ENCODE results near the gene PPM1H. TPM values are rescaled to one million over a fixed set of nuclear protein-coding genes. Genes with fewer than 3 reads are reported as not detected.

PPM1H gene
- total RNA-seq, 1 experiment from 2014 or later: 37.1 TPM

DNA sequence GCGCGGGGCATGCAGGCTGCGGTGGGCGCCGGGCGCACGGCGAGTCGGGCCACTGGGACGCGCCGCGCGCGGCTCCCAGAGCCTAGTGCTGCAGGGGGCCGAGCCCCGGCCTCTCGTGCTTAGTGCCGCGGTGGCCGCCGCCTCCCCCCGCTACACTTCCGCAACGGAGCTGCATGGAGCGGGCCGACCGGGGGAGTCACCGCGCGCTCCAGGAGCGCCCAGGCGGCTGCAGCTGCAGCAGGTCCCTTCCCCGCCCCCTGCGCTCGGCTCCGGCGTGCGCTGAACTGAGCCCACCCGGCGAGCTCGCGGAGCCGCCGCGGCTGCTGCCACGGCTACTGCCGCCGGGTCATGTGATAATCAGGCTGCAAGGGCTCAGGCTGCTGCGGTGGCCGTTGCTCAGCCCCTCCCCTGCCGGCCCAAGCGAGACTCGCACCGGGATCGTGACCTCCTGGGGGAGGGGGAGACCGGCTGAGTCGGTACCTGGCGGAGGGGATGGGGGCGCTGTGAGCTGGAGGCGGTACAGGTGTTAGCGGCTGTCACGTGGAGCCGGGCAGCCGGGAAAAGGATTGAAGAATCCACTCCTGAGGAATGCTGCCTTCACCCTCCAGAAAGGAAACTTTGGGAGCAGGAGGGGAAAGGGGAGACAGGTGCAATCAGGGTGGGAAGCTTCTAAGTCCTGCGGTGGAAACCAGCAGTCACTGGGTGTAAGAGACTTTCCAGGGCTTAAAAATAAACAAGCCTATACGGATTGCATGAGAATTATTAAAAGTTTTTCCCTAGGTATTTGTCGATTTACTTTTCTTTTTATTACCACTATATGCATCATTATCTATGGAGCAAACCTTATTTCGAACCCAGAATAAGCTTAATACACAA lies at the start of gene PPM1H (continued):
- TF ChIP-seq, protein P1, sequence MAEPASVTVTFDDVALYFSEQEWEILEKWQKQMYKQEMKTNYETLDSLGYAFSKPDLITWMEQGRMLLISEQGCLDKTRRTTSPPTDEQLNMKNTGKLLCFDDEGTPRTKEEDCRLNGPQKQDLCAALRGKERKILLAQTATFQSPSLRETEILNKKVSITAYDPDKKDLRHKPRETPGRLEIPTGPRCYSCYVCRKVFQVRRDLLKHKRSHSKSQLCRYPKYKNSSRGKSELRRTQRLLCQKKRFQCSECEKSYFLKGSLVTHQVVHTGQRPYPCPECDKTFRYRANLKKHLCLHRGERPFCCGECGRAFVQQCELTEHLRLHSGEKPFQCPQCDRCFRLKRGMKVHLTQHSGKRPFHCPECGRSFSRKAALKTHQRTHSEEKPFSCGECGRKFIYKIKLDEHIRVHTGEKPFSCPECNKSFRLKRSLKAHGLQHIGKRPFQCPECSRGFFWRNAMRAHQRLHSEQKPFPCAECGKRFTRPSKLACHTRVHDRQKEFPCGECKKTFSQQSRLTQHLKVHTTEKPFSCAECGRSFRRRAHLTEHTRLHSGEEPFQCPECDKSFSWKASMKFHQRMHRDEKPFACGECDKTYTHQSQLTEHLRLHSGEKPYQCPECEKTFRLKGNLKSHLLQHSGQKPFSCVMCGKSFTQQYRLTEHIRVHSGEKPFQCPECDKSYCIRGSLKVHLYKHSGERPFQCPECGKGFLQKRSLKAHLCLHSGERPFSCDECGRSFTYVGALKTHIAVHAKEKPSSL (CRISPR knock-in tag; conservative IDR thresholded peaks at IDR 0.05): no peak
- no peak; the same call in 1 of the 2 replicates for TF ChIP-seq ZNF121 (CRISPR knock-in tag; IDR thresholded peaks at IDR 0.05)
- TF ChIP-seq, protein P2, sequence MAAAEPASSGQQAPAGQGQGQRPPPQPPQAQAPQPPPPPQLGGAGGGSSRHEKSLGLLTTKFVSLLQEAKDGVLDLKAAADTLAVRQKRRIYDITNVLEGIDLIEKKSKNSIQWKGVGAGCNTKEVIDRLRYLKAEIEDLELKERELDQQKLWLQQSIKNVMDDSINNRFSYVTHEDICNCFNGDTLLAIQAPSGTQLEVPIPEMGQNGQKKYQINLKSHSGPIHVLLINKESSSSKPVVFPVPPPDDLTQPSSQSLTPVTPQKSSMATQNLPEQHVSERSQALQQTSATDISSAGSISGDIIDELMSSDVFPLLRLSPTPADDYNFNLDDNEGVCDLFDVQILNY (CRISPR knock-in tag; IDR thresholded peaks at IDR 0.05): no peak
- no peak for TF ChIP-seq HMGA2 (CRISPR knock-in tag; IDR thresholded peaks at IDR 0.05)
- 0 out of 2 replicates have a peak, but pooled peaks have one; percentile 76 for TF ChIP-seq TCF7 (CRISPR knock-in tag; IDR thresholded peaks at IDR 0.05; ENCODE audit: low read depth)
- TF ChIP-seq, protein P3, sequence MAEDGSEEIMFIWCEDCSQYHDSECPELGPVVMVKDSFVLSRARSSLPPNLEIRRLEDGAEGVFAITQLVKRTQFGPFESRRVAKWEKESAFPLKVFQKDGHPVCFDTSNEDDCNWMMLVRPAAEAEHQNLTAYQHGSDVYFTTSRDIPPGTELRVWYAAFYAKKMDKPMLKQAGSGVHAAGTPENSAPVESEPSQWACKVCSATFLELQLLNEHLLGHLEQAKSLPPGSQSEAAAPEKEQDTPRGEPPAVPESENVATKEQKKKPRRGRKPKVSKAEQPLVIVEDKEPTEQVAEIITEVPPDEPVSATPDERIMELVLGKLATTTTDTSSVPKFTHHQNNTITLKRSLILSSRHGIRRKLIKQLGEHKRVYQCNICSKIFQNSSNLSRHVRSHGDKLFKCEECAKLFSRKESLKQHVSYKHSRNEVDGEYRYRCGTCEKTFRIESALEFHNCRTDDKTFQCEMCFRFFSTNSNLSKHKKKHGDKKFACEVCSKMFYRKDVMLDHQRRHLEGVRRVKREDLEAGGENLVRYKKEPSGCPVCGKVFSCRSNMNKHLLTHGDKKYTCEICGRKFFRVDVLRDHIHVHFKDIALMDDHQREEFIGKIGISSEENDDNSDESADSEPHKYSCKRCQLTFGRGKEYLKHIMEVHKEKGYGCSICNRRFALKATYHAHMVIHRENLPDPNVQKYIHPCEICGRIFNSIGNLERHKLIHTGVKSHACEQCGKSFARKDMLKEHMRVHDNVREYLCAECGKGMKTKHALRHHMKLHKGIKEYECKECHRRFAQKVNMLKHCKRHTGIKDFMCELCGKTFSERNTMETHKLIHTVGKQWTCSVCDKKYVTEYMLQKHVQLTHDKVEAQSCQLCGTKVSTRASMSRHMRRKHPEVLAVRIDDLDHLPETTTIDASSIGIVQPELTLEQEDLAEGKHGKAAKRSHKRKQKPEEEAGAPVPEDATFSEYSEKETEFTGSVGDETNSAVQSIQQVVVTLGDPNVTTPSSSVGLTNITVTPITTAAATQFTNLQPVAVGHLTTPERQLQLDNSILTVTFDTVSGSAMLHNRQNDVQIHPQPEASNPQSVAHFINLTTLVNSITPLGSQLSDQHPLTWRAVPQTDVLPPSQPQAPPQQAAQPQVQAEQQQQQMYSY (CRISPR knock-in tag; IDR thresholded peaks at IDR 0.05): no peak
- TF ChIP-seq JAZF1 (CRISPR knock-in tag; IDR thresholded peaks at IDR 0.05): no peak
- TF ChIP-seq, protein P4, sequence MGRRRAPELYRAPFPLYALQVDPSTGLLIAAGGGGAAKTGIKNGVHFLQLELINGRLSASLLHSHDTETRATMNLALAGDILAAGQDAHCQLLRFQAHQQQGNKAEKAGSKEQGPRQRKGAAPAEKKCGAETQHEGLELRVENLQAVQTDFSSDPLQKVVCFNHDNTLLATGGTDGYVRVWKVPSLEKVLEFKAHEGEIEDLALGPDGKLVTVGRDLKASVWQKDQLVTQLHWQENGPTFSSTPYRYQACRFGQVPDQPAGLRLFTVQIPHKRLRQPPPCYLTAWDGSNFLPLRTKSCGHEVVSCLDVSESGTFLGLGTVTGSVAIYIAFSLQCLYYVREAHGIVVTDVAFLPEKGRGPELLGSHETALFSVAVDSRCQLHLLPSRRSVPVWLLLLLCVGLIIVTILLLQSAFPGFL (CRISPR knock-in tag; IDR thresholded peaks at IDR 0.05; ENCODE audit: borderline replicate concordance): no peak
- no peak for TF ChIP-seq ZNF416 (CRISPR knock-in tag; IDR thresholded peaks at IDR 0.05)
- TF ChIP-seq, protein P5, sequence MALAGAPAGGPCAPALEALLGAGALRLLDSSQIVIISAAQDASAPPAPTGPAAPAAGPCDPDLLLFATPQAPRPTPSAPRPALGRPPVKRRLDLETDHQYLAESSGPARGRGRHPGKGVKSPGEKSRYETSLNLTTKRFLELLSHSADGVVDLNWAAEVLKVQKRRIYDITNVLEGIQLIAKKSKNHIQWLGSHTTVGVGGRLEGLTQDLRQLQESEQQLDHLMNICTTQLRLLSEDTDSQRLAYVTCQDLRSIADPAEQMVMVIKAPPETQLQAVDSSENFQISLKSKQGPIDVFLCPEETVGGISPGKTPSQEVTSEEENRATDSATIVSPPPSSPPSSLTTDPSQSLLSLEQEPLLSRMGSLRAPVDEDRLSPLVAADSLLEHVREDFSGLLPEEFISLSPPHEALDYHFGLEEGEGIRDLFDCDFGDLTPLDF (CRISPR knock-in tag; IDR thresholded peaks at IDR 0.05): no peak
- no peak for TF ChIP-seq PRRX2 (CRISPR knock-in tag; IDR thresholded peaks at IDR 0.05)
- TF ChIP-seq, protein P6, sequence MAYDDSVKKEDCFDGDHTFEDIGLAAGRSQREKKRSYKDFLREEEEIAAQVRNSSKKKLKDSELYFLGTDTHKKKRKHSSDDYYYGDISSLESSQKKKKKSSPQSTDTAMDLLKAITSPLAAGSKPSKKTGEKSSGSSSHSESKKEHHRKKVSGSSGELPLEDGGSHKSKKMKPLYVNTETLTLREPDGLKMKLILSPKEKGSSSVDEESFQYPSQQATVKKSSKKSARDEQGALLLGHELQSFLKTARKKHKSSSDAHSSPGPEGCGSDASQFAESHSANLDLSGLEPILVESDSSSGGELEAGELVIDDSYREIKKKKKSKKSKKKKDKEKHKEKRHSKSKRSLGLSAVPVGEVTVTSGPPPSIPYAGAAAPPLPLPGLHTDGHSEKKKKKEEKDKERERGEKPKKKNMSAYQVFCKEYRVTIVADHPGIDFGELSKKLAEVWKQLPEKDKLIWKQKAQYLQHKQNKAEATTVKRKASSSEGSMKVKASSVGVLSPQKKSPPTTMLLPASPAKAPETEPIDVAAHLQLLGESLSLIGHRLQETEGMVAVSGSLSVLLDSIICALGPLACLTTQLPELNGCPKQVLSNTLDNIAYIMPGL (CRISPR knock-in tag; IDR thresholded peaks at IDR 0.05): peak; percentile 90
- 0 out of 2 replicates have a peak, but pooled peaks have one; percentile 45 for TF ChIP-seq ESRRA (CRISPR knock-in tag; IDR thresholded peaks at IDR 0.05; ENCODE audit: borderline replicate concordance)
- TF ChIP-seq ATF1 (CRISPR knock-in tag; IDR thresholded peaks at IDR 0.05): no peak
- no peak for TF ChIP-seq RORB (CRISPR knock-in tag; IDR thresholded peaks at IDR 0.05)

Data from WTC11 (cell line).